NAMALWA (cell line): ENCODE results near the gene CCSAP.
"Not testable (repeated sequence)": the region's sequence is repeated elsewhere in the genome, so short reads cannot be mapped to it uniquely, and the experiment has no call there.

Experiments used
- DNase-seq: peaks from one replicate; pipeline ENCODE4 v3.0.0-alpha.2; 2015; ENCODE audit warnings: low spot score

Gene CCSAP

GRCh38 chr1:229364207-229365065 lies 21.6 kb upstream of the CCSAP start:
- no peak for DNase-seq

DNA sequence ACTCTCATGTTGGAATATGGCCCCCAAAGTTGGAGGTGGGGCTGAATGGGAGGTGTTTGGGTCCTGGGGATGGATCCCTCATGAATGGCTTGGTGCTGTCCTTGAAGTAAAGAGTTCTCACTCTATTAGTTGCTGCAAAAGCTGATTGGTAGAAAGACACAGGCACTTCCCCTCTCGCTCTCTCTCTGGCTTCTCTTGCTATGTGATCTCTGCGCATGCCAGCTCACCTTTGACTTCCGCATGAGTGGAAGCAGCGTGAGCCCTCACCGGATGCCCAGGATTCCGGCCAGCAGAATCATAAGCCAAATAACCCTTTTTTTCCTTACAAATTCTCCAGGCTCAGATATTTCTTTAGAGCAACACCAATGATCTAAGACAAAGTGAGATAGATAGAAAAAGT lies 20.9 kb upstream of the CCSAP start:
- DNase-seq: no peak

- DNase-seq: no peak
Observed at GRCh38 chr1:229360420-229360819, 17.6 kb upstream of the CCSAP start.

DNA sequence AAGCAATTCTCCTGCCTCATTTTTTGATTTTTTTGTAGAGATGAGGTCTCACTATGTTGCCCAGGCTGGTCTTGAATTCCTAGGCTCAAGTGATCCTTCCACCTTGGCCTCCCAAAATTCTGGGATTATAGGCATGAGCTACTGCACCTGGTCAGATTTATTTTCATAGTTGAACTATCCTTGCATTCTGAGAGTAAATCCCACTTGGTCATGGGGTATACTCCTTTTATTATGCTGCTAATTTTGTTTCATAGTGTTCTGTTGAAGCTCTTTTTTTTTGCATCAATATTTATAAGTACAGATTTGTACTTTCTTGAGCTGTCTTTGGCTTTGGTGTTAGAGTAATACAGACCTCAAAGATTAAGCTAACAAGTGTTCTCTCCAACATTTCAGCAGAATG lies 12.8 kb upstream of the CCSAP start:
- DNase-seq: no peak

DNA sequence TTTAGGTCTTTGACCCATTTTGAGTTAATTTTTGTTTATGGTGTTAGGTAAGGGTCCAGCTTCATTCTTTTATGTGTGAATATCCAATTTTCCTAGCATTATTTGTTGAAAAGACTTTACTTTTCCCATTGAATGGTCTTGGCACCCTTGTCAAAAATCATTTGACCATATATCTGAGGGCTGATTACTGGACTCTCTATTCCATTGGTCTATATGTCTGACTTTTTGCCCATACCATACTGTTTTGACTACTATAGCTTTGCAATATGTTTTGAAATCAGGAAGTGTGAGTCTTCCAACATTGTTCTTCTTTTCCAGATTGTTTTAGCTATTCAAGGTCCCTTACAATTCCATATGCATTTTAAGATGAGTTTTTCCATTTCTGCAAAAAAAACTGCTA lies 11.4 kb upstream of the CCSAP start:
- no peak for DNase-seq

- no peak for DNase-seq
Observed at GRCh38 chr1:229352975-229353374, 10.1 kb upstream of the CCSAP start.

- DNase-seq: no peak
Observed at GRCh38 chr1:229349463-229350385, 6.9 kb upstream of the CCSAP start.

GRCh38 chr1:229347528-229347927 lies 4.7 kb upstream of the CCSAP start:
- no peak for DNase-seq

DNA sequence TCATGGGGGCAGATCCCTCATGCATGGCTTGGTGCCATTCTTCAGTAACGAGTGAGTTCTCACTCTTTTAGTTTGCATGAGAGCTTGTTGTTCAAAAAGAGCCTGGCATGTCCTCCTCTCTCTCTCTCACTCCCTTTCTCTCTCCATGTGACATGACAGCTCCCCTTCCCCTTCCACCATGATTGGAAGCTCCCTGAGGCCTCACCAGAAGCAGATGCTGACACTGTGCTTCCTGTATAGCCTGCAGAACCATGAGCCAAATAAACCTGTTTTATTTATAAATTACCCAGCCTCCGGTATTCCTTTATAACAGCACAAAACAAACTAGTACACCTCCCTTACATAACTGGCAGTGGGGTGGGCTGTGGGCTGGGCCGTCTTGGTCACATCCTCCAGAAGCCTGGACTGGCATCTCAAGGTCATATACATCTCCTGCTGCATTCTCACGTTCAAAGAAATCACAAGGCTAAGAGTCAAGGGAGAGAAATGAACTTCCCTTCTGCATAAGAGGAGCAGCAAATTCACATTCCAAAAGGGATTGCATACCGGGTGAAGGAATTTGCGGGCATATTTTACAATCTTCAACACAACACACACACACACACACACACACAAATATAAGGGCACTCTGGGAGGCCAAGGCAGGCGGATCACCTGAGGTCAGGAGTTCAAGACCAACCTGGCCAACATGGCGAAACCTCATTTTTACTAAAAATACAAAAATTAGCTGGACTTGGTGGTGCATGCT lies 2.3 kb upstream of the CCSAP start:
- DNase-seq: no peak

- no peak for DNase-seq
Observed at GRCh38 chr1:229344139-229344538, 1.3 kb upstream of the CCSAP start.

GRCh38 chr1:229341774-229342655 lies 832 bp downstream of the CCSAP start:
- peak; percentile 78 for DNase-seq

GRCh38 chr1:229340496-229340895 lies 2.4 kb downstream of the CCSAP start:
- DNase-seq: no peak

DNA sequence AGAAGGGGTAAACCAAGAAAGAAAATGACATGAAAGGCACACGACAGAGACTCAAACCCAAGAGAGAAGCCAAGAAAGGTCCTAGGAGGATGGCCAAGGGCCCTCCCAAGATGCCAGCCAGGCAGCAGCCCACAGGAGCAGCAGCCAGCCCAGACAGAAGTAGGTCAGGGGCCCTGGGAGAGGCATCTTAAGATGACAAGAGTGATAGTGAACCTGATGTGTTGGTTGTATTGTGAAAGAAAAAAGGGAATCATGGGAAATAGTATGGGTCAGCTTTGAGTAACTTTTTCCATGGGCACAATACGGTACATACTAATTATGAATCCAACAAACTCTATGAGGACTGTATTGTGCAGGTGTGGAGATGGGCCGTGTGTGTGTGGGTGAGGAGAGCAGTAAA lies 3.3 kb downstream of the CCSAP start:
- DNase-seq: no peak

GRCh38 chr1:229339086-229339485 lies 3.8 kb downstream of the CCSAP start:
- no peak for DNase-seq

GRCh38 chr1:229336345-229336744 lies 6.5 kb downstream of the CCSAP start:
- no peak for DNase-seq

- DNase-seq: no peak
Observed at GRCh38 chr1:229334716-229335115, 8.1 kb downstream of the CCSAP start.

GRCh38 chr1:229334269-229334668 lies 8.6 kb downstream of the CCSAP start:
- DNase-seq: no peak

GRCh38 chr1:229328598-229329362 lies 14.1 kb downstream of the CCSAP start:
- DNase-seq: no peak

GRCh38 chr1:229327765-229328164 lies 15.1 kb downstream of the CCSAP start:
- not testable (repeated sequence) for DNase-seq

GRCh38 chr1:229326601-229327000 lies 16.2 kb downstream of the CCSAP start:
- DNase-seq: no peak
